Left ventricle myocardium inferior (tissue), 1 donor: ENCODE results near the gene GRB10. TPM values are rescaled to one million over a fixed set of nuclear protein-coding genes. Genes with fewer than 3 reads are reported as not detected.

Experiments used
- DNase-seq: peaks from one replicate; pipeline ENCODE4 v3.0.0-alpha.2; 2020
- H3K27ac ChIP-seq: fragments of 200-600 bp; replicated peaks from 2 replicates; pipeline ENCODE4 v1.8.0; 2021
- H3K27me3 ChIP-seq: fragments of 200-600 bp; 2 replicates; pipeline ENCODE4 v1.8.0; 2021; ENCODE audit warnings: low read depth
- H3K36me3 ChIP-seq: fragments of 200-600 bp; 2 replicates; pipeline ENCODE4 v1.8.0; 2021
- H3K4me1 ChIP-seq: fragments of 200-600 bp; 2 replicates; pipeline ENCODE4 v1.8.0; 2021
- H3K4me3 ChIP-seq: fragments of 200-600 bp; 2 replicates; pipeline ENCODE4 v1.8.0; 2021; ENCODE audit warnings: mild to moderate bottlenecking, moderate library complexity
- H3K9me3 ChIP-seq: fragments of 200-600 bp; replicated peaks from 2 replicates; pipeline ENCODE4 v1.8.0; 2021
- CTCF ChIP-seq: fragments of 200-600 bp; IDR thresholded peaks from 2 replicates; pipeline ENCODE4 v1.8.0; 2021; ENCODE audit warnings: antibody characterized with exemption, mild to moderate bottlenecking, borderline replicate concordance
- intact Hi-C: fragments of 100-400 bp; cut with micrococcal nuclease; formaldehyde crosslinking; loops from one replicate; pipeline ENCODE4 v1.11.0; 2022
- total RNA-seq: library from RNA; stranded (reverse); fragmentation: NEBNext Ultra II Directional; extraction: Animal tissue kit (Norgen Biotek cat#: 25700); gene quantifications from one replicate; pipeline ENCODE4 v1.2.1, GENCODE V29; 2021
- donor health status: DM: no; HTN: yes; CAD: no; lungs with severe emphysema.

Gene GRB10
- total RNA-seq, 1 donor from 2014 or later = 40.6 TPM

DNA sequence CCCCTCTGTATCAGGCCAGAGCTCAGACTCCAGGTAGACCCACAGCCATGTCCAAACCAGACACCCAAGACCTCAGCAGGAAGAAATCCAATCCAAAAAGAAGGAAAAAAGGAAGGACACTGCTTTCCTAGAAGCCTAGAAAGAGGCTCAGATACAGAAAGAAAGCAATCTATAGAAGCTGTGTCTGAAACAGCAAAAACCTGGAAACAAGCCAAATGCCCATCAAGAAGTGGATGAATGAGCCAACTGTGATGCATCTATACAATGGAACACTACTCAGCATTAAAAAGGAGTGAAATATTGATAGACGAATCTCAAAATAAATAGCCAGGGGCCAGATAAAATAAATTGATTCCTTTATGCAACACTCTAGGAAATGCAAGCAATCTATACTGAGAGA is 31.6 kb downstream of the GRB10 start:
- DNase-seq = no peak
- Histone ChIP-seq H3K4me1 (peaks cover 53% of the 10 kb centered on the region), H3K9me3 (no peaks in the 10 kb centered on the region), H3K4me3 (no peak overlapping the region), H3K36me3 (peaks cover 7% of the 10 kb centered on the region), H3K27me3 (no peaks in the 10 kb centered on the region), H3K27ac (no peak overlapping the region)
- no peak for TF ChIP-seq CTCF
- intact Hi-C loops = no loop called here

DNA sequence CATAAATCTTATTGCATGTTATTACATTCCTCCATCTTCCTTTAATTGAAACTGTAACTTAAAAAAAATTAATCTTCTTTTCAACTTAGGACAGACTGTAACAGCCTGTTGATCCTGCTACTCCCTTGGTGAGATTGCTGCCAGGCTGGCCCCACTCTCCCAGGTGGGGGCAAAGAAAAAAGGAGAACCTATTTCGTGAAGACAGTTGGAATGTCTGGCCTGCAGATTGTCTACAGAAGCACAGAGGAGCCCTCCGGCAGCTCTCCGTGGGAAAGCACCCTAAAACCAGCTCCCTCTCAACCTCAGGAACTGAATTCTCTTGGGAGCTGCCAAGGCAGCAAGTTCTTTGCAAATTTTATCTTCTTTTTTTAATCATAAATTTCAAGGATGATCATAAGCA is 32.8 kb downstream of the GRB10 start:
- TF ChIP-seq CTCF = no peak
- H3K36me3 ChIP-seq = peaks cover 3% of the 10 kb centered on the region
- DNase-seq = no peak
- no peaks in the 10 kb centered on the region for H3K9me3 ChIP-seq
- no peak overlapping the region for H3K4me3 ChIP-seq
- H3K27ac ChIP-seq = no peak overlapping the region
- no peaks in the 10 kb centered on the region for H3K27me3 ChIP-seq
- intact Hi-C loops = no loop called here
- H3K4me1 ChIP-seq = peaks cover 53% of the 10 kb centered on the region

- Histone ChIP-seq H3K4me3 (no peak overlapping the region), H3K27ac (no peak overlapping the region), H3K9me3 (no peaks in the 10 kb centered on the region), H3K27me3 (no peaks in the 10 kb centered on the region), H3K4me1 (peaks cover 45% of the 10 kb centered on the region), H3K36me3 (no peaks in the 10 kb centered on the region)
- DNase-seq = no peak
- intact Hi-C loops = no loop called here
- TF ChIP-seq CTCF = no peak
Observed at GRCh38 chr7:50748472-50748871, 34.2 kb downstream of the GRB10 start.

DNA sequence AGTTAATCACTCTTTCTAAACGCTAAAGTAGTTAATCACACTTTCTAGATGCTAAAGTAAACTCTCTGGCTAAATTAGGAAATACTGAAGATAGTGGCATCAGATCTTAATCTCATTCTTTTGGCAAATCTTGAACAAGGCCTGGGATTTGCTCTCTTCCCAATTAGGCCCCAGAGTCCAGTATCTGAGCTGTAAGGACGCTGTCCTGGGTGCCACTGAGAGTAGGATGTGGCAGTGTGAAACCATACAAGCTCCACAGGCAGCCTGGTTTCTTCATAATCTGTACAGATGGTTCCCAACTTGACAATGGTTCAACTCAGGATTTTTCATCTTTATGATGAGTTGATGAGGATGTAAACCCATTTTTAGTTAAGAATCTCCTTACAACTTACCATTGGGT is 36.9 kb downstream of the GRB10 start:
- Histone ChIP-seq H3K36me3 (no peaks in the 10 kb centered on the region), H3K4me3 (no peak overlapping the region), H3K4me1 (peaks cover 56% of the 10 kb centered on the region), H3K9me3 (no peaks in the 10 kb centered on the region), H3K27me3 (no peaks in the 10 kb centered on the region), H3K27ac (peak overlapping the region; percentile 54)
- no peak for TF ChIP-seq CTCF
- intact Hi-C loops = no loop called here
- no peak for DNase-seq

DNA sequence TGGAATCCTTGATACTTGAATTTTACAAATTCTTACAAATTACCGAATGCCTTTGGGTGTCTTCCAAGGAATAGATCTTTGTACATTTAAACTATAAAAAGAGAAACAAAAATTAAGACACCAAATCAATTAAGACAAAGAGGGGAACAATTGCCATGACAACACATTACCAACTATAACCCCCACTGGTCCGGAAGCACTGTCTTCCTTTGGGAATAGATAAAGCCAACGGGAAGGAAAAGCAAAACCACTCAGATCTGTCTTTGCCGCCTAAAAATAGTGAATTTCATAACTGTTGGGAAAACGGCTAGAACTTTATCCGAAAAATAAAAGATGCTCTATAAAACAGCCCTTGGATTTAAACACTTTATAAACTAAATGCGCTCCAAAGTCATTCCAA is 37.4 kb downstream of the GRB10 start:
- no peak overlapping the region for H3K4me3 ChIP-seq
- H3K9me3 ChIP-seq = no peaks in the 10 kb centered on the region
- peaks cover 61% of the 10 kb centered on the region for H3K4me1 ChIP-seq
- peak overlapping the region; percentile 54 for H3K27ac ChIP-seq
- no peaks in the 10 kb centered on the region for H3K27me3 ChIP-seq
- DNase-seq = no peak
- no peaks in the 10 kb centered on the region for H3K36me3 ChIP-seq
- no peak for TF ChIP-seq CTCF
- intact Hi-C loops = no loop called here

- H3K4me3 ChIP-seq = no peak overlapping the region
- TF ChIP-seq CTCF = no peak
- H3K4me1 ChIP-seq = peaks cover 73% of the 10 kb centered on the region
- DNase-seq = no peak
- no peaks in the 10 kb centered on the region for H3K9me3 ChIP-seq
- H3K27me3 ChIP-seq = no peaks in the 10 kb centered on the region
- intact Hi-C loops = no loop called here
- H3K27ac ChIP-seq = no peak overlapping the region
- no peaks in the 10 kb centered on the region for H3K36me3 ChIP-seq
Observed at GRCh38 chr7:50743893-50744292, 38.8 kb downstream of the GRB10 start.
